Measurements from ENCODE around the gene JMJD1C.

DNA sequence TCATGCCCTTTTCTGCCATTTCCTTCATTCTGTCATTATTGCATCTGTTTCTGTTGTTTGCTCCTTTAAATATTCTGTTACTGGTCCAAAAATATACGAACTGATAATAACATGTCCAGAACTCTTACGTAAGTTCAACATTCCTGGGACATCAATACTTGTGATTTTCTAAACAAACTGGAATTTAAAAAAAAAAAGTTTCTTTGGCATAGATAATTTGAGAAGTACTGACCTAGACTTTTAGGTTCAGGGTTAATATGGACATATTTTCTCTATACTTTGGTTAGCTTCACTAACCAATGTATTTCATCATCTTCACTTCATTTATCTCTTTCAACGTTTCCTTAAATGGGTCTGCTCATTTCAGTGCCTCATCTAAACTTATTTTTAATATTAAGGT lies 147.3 kb downstream of the JMJD1C start:
- TF ChIP-seq, protein P1, sequence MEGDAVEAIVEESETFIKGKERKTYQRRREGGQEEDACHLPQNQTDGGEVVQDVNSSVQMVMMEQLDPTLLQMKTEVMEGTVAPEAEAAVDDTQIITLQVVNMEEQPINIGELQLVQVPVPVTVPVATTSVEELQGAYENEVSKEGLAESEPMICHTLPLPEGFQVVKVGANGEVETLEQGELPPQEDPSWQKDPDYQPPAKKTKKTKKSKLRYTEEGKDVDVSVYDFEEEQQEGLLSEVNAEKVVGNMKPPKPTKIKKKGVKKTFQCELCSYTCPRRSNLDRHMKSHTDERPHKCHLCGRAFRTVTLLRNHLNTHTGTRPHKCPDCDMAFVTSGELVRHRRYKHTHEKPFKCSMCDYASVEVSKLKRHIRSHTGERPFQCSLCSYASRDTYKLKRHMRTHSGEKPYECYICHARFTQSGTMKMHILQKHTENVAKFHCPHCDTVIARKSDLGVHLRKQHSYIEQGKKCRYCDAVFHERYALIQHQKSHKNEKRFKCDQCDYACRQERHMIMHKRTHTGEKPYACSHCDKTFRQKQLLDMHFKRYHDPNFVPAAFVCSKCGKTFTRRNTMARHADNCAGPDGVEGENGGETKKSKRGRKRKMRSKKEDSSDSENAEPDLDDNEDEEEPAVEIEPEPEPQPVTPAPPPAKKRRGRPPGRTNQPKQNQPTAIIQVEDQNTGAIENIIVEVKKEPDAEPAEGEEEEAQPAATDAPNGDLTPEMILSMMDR (conservative IDR thresholded peaks at IDR 0.05; ENCODE audit: low read length): no peak
- TF ChIP-seq EZH2phosphoT487 (IDR thresholded peaks at IDR 0.05; ENCODE audit: borderline replicate concordance, low read depth, low read length): no peak
